ENCODE data around the gene RIMBP2.
A peak's percentile ranks its signal among the peaks of the same experiment; 100 is the strongest.
"Not testable (repeated sequence)": the region's sequence is repeated elsewhere in the genome, so short reads cannot be mapped to it uniquely, and the experiment has no call there.

RIMBP2 gene

DNA sequence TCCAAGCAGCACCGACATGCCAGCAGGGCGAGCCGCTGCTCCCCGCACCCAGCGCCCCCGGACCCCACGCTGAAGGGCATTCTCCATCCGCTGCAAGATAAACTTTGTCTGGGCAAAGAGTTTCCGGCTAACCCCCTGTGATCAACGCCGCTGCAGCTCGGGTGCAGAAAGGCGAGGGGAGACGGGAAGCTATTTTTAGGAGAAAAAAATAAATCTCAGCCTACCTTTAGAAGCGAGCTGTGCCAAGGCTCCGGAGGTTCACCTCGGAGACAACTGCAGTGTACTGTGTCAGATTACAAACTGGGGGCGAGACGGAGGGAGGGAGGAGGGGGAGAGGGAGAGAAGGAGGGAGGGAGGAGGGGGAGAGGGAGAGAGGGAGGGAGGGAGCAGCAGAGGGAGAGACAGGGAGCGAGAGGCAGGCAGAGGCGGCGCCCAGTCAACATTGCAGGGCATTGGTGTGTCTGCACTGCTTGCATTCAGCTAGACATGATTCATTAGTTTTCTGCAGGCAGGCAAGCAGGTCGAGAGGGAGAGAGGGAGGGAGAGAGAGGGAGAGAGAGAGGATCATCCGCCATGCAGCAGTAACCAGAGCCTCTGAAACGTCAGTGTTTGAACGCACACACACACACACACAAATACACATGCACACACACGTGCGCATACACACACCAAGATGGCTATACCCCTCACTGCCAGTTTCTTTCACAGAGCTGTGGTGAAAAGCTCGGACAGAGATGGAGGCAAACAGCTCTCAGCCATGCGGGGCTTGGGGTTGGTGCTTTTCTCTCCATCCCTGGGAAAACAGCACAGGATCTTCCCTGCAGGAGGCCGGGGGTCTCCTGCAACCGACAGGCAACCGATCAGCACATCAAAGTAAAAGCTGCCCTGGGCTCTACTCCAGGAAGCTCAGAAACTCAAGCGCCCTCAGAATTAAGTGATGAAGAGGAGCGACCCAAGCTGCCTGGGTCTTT, at the start of gene RIMBP2:
Gene RIMBP2, minus strand, starts transcription at position 302 of the 971 bp plus-strand sequence. CDS start 237,286 bp downstream, outside the sequence.
- DNase-seq (ENCODE audit: low read depth) = no peak

DNA sequence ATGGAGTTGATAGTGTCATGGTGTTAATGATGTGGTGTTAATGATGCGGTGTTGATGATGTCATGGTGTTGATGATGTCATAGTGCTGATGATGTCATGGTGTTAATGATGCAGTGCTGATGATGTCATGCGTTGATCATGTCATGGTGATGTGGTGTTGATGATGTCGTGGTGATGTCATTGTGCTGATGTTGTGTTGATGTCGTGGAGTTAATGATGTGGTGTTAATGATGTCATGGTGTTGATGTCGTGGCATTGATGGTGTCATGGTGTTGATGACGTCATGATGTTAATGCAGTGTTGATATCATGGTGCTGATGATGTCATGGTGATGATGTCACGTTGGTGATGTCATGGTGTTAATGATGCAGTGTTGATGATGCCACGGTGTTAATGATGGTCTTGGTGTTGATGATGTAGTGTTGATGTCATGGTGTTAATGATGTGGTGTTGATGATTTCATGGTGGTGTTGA, 49.1 kb upstream of the RIMBP2 start:
- peak; percentile 32 for DNase-seq (ENCODE audit: low read depth)

GRCh38 chr12:130764475-130765185, 48.5 kb upstream of the RIMBP2 start:
- DNase-seq (ENCODE audit: low read depth) = peak; percentile 55

DNA sequence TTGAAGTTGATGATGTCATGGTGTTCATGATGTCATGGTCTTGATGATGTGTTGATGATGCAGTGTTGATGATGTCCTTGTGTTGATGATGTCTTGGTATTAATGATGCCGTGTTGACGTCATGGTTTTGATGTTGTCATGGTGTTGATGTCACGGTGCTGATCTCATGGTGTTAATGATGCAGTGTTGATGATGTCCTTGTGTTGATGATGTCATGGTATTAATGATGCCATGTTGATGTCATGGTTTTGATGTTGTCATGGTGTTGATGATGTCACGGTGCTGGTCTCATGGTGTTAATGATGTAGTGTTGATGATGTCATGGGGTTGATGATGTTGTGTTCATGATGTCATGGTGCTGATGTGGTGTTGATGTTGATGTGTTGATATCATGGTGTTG, 48.0 kb upstream of the RIMBP2 start:
- peak; percentile 40 for DNase-seq (ENCODE audit: low read depth)

DNA sequence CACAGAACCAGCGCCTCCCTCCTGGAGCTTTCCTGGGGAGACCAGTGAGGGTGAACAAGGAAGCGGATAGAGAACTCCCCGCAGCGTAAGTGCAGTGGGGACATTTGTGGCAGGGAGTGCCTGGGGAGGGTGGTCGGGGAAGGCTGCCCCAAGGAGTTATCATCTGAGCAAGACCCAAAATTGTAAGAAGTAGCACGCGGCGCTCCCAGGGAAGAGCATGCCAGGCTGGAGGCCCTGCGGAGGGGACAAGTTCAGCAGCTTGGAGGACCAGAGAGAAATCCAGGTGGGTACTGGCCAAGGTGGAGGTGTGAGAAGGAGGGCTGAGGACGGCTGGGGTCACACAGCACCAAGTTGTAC, 46.2 kb upstream of the RIMBP2 start:
- no peak for DNase-seq (ENCODE audit: low read depth)

GRCh38 chr12:130761537-130762318, 45.6 kb upstream of the RIMBP2 start:
- DNase-seq (ENCODE audit: low read depth) = peak; percentile 13

- no peak for DNase-seq (ENCODE audit: low read depth)
These were observed 38.3 kb upstream of the RIMBP2 start for GRCh38 chr12:130754234-130754901.

DNA sequence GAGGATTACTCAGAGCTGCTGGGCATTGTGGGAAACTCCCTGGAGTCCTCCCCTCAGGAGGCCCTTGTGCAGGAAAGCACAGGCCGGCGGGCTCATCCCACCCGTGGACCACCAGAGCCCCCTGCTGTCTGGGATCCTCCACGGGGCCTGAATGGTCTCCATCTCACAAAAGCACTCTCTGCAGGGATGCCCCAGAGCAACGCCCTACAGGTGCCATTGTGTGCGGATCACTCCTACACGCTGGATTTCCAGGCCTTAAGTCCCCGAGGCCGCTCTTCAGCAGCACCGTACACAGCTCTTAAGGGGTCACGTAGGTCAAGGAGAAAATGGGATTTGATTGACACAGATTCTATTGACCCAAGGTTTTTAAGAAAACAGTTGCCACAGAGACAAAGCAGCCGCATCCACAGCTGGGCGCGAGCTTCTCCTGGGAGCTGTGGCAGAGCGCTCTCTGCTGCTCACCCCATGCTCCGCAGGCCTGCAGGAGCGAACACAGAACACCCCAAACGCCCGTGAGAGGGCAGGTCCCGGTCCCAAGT, 36.7 kb upstream of the RIMBP2 start:
- no peak for DNase-seq (ENCODE audit: low read depth)

- not testable (repeated sequence) for DNase-seq (ENCODE audit: low read depth)
These were observed 35.9 kb upstream of the RIMBP2 start for GRCh38 chr12:130752037-130752436.

DNA sequence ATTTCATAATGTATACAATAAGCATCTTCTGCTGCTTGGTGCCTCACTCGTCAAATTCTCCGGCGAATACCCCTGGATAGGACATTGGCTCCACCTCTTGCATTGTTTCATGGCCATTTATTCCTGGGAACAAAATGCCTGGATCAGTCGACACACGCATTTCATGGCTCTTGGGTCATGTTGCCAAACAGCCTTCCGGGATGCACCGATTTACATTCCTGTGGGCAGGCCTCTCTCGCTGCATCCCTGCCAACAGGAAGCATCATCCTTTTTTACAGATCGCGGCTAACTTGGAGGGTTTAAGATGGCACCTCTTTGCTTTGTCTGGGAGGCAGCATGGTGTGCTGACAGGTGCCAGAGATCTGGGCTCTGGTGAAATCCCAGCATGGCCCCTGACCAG, 32.7 kb upstream of the RIMBP2 start:
- DNase-seq (ENCODE audit: low read depth) = no peak

DNA sequence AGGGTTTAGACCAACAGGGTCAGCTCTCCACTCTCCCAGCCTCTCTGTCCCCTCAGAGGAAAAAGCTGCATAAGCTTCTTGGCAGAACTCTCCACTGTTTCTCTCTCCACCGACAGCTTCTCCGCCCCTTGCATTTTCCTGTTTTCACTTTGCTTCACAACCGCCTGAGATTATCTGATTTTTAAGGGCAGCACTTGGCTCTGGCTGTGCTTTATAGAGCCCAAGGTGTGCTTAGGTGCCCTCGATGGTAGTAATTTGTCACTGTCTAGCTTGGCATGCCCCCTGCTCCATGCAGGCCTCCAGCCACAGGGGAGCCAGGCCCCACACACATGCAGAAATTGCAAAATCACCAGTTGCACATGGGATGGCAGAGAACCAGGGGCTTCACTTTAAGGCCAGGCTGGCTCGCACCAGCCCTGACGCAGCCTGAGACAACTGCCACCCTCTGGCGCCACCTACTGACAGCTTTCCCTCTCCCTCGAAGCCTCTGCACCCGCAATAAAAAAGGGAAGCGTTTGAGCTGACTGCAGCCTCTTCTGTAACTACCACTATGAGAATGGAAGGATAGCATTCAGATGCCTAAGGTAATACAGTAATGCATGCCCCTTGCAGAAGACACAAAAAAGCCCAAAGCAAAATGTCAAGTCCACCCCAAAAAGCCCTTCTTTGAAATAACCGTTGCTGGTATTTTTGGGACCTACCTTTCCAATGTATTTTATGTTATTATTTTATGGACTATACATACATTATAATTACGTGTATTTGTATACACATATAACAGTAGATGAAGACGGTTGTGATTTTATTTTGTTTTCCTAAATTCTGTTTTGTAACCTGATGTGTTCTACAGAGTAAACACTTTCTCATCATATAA, 32.0 kb upstream of the RIMBP2 start:
- peak; percentile 41 for DNase-seq (ENCODE audit: low read depth)

GRCh38 chr12:130746546-130746945, 30.4 kb upstream of the RIMBP2 start:
- DNase-seq (ENCODE audit: low read depth) = no peak

DNA sequence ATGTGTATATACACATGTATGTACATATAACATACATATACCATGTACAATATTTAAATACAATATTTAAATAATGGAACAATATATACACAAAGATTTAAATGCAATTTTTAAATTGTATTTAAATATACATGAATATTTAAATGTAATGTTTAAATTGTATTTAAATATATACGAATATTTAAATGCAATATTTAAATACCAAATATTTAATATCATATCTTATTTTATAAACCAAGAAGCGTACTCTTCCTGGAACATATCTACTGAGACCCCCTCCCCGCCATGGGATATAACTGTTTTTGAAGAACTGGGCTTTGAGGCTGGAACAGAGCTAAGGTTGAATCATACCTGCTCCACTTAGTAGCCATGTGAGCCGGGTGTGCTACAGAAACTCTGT, 29.8 kb upstream of the RIMBP2 start:
- DNase-seq (ENCODE audit: low read depth) = no peak

GRCh38 chr12:130744274-130744673, 28.2 kb upstream of the RIMBP2 start:
- DNase-seq (ENCODE audit: low read depth) = no peak

- DNase-seq (ENCODE audit: low read depth) = no peak
These were observed 27.5 kb upstream of the RIMBP2 start for GRCh38 chr12:130743606-130744005.

GRCh38 chr12:130743176-130743575, 27.1 kb upstream of the RIMBP2 start:
- DNase-seq (ENCODE audit: low read depth) = no peak

DNA sequence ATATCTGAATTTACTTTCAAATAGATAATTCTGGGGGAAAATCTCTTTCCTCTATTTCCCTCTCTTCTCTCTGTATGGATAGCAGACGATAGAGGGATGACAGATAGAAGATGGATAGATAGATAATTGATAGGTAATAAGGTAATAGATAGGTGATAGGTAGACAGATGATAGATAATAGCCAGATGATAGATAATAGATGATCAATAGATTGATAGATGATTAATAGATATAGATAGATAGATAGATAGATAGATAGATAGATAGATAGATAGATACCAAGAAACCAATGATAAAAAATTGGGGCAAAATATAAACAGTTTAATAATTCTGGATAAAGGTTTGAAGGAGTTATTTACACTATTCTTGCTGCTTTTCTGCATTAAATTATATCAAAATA, 26.6 kb upstream of the RIMBP2 start:
- DNase-seq (ENCODE audit: low read depth) = no peak

DNA sequence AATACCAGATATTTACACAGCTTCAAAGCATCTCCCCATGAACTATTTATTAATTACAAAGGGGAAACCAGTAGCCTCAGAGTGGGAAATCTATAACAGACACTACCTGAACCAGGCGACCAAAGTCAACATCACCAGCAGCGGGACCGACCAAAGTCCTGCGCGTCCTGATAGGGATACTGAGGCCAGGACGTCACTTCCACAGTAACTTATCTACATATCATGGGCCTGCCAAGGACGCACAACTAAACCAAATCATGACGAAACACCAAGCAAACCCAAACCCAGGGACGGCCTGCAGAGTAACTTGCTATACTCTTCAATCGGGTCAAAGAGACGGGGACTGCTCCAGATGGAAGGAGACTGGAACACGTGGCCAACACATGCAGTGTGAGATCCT, 26.0 kb upstream of the RIMBP2 start:
- no peak for DNase-seq (ENCODE audit: low read depth)

DNA sequence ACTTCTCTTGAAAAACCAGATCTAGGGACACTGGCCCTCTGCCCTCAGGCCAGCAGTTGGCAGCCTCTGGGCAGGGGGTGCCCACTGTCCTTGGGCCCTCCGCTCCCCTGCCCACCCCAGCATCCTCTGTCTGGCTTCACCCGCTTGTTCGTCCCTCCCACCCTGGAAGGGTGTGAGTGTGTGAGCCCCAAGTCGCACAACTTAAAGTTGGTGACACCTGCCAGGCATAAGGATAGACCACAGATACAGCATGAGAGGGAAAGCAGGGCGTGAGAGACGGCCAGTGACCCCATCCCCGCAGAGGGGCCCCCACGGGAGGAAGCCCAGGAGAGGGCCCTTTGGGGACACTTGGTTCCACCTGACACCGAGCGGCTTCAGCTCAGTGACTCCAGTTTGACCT, 23.5 kb upstream of the RIMBP2 start:
- DNase-seq (ENCODE audit: low read depth) = no peak

DNA sequence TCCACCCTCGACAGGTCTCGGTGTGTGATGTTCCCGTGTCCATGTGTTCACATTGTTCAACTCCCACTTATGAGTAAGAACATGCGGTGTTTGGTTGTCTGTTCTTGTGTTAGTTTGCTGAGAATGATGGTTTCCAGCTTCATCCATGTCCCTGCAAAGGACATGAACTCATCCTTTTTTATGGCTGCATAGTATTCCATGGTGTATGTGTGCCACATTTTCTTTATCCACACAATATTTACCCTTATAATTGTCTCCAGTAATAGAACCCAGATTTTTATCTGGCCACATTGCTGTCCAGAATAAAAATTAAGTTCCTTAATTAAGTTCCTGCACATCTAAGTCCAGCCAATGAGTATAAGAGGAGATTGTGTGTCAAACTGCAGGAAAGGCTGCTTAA, 22.3 kb upstream of the RIMBP2 start:
- DNase-seq (ENCODE audit: low read depth) = not testable (repeated sequence)

Measured in amniotic epithelial cell (primary cell).